Measurements from ENCODE around the gene KLF2. TPM values are rescaled to one million over a fixed set of nuclear protein-coding genes. Genes with fewer than 3 reads are reported as not detected.

Gene KLF2
- total RNA-seq, 1 experiment from 2014 or later, result 6.6 TPM

DNA sequence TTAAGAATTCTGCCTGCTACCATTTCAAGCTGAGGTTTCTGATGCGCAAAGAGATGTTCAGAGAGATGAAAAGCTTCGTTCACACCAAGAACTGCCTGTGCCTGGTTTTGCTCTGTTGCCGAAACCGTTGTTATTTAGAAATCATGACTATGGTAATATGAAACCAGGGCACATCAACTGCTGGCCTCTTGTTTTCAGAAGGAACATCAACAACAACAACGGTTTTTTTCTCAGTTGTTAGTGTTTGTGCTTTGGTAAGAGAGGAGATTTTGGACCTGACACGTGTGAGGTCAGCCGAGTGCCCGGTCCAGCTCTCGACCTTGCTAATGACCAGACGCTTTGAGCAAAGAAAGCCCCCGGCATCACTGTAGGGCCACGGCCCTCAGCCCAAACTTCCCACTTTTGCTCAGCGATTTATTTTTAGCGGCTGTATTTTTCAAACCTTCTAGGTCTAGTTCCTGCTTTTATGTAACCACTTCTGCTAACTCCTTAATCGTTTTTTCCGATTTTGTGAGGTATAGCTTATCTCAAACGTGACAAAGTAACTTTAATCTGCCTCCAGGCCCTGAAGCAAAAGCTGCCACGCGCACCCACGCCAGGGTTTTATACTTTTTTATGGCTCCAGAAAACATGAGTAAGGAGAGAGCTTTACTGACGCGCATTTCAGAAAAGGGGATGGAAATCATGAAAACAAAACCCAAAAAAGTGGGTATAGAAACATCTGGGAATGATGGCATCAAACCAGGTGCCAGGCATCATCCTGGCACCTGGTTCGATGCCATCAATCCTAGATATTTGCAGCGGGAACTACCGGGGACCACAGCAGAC is 42.0 kb downstream of the KLF2 start:
- CTCF ChIA-PET, result no interaction called here
- Histone ChIP-seq H3K9ac (ENCODE audit: low read length) (no peak overlapping the region), H3K4me2 (ENCODE audit: low read length) (no peak overlapping the region), H3K79me2 (ENCODE audit: low read length) (no peaks in the 10 kb centered on the region), H3K27me3 (ENCODE audit: low read length) (no peaks in the 10 kb centered on the region), H3K4me3 (ENCODE audit: low read length) (no peak overlapping the region), H3K27ac (ENCODE audit: low read length) (no peak overlapping the region), H3K9me2 (replicated peaks; ENCODE audit: low read length) (no peaks in the 10 kb centered on the region), H4K20me1 (ENCODE audit: low read length) (no peaks in the 10 kb centered on the region), H3K36me3 (ENCODE audit: low read depth, low read length) (no peaks in the 10 kb centered on the region; the same call in 1 of the 2 replicates), H3K9me3 (ENCODE audit: low read length) (no peaks in the 10 kb centered on the region), H2AFZ (ENCODE audit: low read length) (no peak overlapping the region), H3F3A (ENCODE audit: low read length, unreplicated experiment) (no peaks in the 10 kb centered on the region), H3K4me1 (ENCODE audit: insufficient read depth, low read length) (no peaks in the 10 kb centered on the region)
- BruUV-seq (replicated peaks), result no TSS peak
- POLR2A ChIA-PET (ENCODE audit: unreplicated experiment), result no interaction called here
- TF ChIP-seq EZH2 (IDR thresholded peaks at IDR 0.05; ENCODE audit: low read length, unreplicated experiment) (no peak), EZH2phosphoT487 (IDR thresholded peaks at IDR 0.05; ENCODE audit: borderline replicate concordance, low read length) (no peak)
- TF ChIP-seq, protein P1, sequence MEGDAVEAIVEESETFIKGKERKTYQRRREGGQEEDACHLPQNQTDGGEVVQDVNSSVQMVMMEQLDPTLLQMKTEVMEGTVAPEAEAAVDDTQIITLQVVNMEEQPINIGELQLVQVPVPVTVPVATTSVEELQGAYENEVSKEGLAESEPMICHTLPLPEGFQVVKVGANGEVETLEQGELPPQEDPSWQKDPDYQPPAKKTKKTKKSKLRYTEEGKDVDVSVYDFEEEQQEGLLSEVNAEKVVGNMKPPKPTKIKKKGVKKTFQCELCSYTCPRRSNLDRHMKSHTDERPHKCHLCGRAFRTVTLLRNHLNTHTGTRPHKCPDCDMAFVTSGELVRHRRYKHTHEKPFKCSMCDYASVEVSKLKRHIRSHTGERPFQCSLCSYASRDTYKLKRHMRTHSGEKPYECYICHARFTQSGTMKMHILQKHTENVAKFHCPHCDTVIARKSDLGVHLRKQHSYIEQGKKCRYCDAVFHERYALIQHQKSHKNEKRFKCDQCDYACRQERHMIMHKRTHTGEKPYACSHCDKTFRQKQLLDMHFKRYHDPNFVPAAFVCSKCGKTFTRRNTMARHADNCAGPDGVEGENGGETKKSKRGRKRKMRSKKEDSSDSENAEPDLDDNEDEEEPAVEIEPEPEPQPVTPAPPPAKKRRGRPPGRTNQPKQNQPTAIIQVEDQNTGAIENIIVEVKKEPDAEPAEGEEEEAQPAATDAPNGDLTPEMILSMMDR (conservative IDR thresholded peaks at IDR 0.05; ENCODE audit: low read depth, low read length), result no peak
- intact Hi-C loops (cut with micrococcal nuclease), result no loop called here
- ATAC-seq (no peak), DNase-seq (no peak)

DNA sequence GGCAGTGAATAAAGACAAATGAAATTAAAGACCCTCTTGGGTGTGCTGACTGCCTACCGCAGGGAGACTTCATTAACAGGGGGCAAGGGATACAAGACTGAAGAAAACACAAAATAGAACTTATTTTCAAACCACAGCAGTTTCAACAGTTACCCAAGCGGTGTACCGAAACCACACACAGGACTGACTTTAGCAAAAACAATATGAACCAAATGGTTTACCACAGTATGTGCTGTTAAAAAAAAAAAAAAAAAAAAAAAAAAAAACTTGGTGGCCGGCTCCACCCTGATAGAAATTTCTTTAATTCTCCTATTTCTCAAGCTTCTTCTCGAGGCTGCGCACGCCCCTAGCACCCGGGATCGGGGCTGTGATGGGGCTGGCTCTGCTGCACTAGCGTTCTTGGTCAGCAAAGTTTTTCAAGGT is 42.6 kb downstream of the KLF2 start:
- Histone ChIP-seq H3K9me3 (ENCODE audit: low read length) (no peaks in the 10 kb centered on the region), H3K9ac (ENCODE audit: low read length) (no peak overlapping the region), H3K4me1 (ENCODE audit: insufficient read depth, low read length) (no peaks in the 10 kb centered on the region), H3K4me3 (ENCODE audit: low read length) (no peak overlapping the region), H3K79me2 (ENCODE audit: low read length) (no peaks in the 10 kb centered on the region), H3K36me3 (ENCODE audit: low read depth, low read length) (no peaks in the 10 kb centered on the region; the same call in 1 of the 2 replicates), H4K20me1 (ENCODE audit: low read length) (no peaks in the 10 kb centered on the region), H3K9me2 (replicated peaks; ENCODE audit: low read length) (no peaks in the 10 kb centered on the region), H3K27me3 (ENCODE audit: low read length) (no peaks in the 10 kb centered on the region), H3K4me2 (ENCODE audit: low read length) (no peak overlapping the region), H2AFZ (ENCODE audit: low read length) (no peak overlapping the region), H3F3A (ENCODE audit: low read length, unreplicated experiment) (no peaks in the 10 kb centered on the region), H3K27ac (ENCODE audit: low read length) (no peak overlapping the region)
- no peak for ATAC-seq
- no peak for TF ChIP-seq EZH2 (IDR thresholded peaks at IDR 0.05; ENCODE audit: low read length, unreplicated experiment)
- no peak for TF ChIP-seq EZH2phosphoT487 (IDR thresholded peaks at IDR 0.05; ENCODE audit: borderline replicate concordance, low read length)
- TF ChIP-seq, protein P1 (conservative IDR thresholded peaks at IDR 0.05; ENCODE audit: low read depth, low read length), result no peak
- no peak for DNase-seq
- POLR2A ChIA-PET (ENCODE audit: unreplicated experiment), result no interaction called here
- intact Hi-C loops (cut with micrococcal nuclease), result no loop called here
- no TSS peak for BruUV-seq (replicated peaks)
- CTCF ChIA-PET, result no interaction called here

Measured in PC-3 (cell line).